ENCODE data around the gene SMIM10L1.

The SMIM10L1 gene

GRCh38 chr12:11178250-11178649, 7.3 kb downstream of the SMIM10L1 start:
- H3K9ac ChIP-seq (ENCODE audit: low read depth in 1 of 2, low read length in 2 of 2): no peak overlapping the region
- peaks cover 0 to 3% of the 10 kb centered on the region in 2 donors for H3K4me1 ChIP-seq (ENCODE audit: control insufficient read depth in 1 of 2, insufficient read depth in 2 of 2, low read length in 2 of 2)
- no peaks in the 10 kb centered on the region for H3K9me3 ChIP-seq (ENCODE audit: control insufficient read depth in 1 of 2, low read length in 2 of 2)
- H3K27ac ChIP-seq (ENCODE audit: low read depth, low read length): no peak overlapping the region
- H3K27me3 ChIP-seq (ENCODE audit: control insufficient read depth in 1 of 2, insufficient read depth in 2 of 2, low read length in 2 of 2): no peaks in the 10 kb centered on the region
- no peak overlapping the region for H3K4me3 ChIP-seq (ENCODE audit: low read depth in 1 of 2, low read length in 2 of 2)
- H3K36me3 ChIP-seq (ENCODE audit: control insufficient read depth in 1 of 2, insufficient read depth in 2 of 2, low read length in 2 of 2): no peaks in the 10 kb centered on the region

- Histone ChIP-seq H3K9ac (ENCODE audit: low read depth in 1 of 2, low read length in 2 of 2) (no peak overlapping the region), H3K9me3 (ENCODE audit: control insufficient read depth in 1 of 2, low read length in 2 of 2) (no peaks in the 10 kb centered on the region), H3K27ac (ENCODE audit: low read depth, low read length) (no peak overlapping the region), H3K4me3 (ENCODE audit: low read depth in 1 of 2, low read length in 2 of 2) (no peak overlapping the region), H3K4me1 (ENCODE audit: control insufficient read depth in 1 of 2, insufficient read depth in 2 of 2, low read length in 2 of 2) (no peaks in the 10 kb centered on the region), H3K27me3 (ENCODE audit: control insufficient read depth in 1 of 2, insufficient read depth in 2 of 2, low read length in 2 of 2) (no peaks in the 10 kb centered on the region), H3K36me3 (ENCODE audit: control insufficient read depth in 1 of 2, insufficient read depth in 2 of 2, low read length in 2 of 2) (no peaks in the 10 kb centered on the region)
Observed at GRCh38 chr12:11182529-11182928, 11.5 kb downstream of the SMIM10L1 start.

- no peaks in the 10 kb centered on the region for H3K27me3 ChIP-seq (ENCODE audit: control insufficient read depth in 1 of 2, insufficient read depth in 2 of 2, low read length in 2 of 2)
- H3K36me3 ChIP-seq (ENCODE audit: control insufficient read depth in 1 of 2, insufficient read depth in 2 of 2, low read length in 2 of 2): no peaks in the 10 kb centered on the region
- no peaks in the 10 kb centered on the region for H3K4me1 ChIP-seq (ENCODE audit: control insufficient read depth in 1 of 2, insufficient read depth in 2 of 2, low read length in 2 of 2)
- H3K27ac ChIP-seq (ENCODE audit: low read depth, low read length): no peak overlapping the region
- H3K4me3 ChIP-seq (ENCODE audit: low read depth in 1 of 2, low read length in 2 of 2): no peak overlapping the region
- no peaks in the 10 kb centered on the region for H3K9me3 ChIP-seq (ENCODE audit: control insufficient read depth in 1 of 2, low read length in 2 of 2)
- no peak overlapping the region for H3K9ac ChIP-seq (ENCODE audit: low read depth in 1 of 2, low read length in 2 of 2)
Observed at GRCh38 chr12:11183011-11183410, 12.0 kb downstream of the SMIM10L1 start.

GRCh38 chr12:11186837-11187236, 15.8 kb downstream of the SMIM10L1 start, which contains the start of gene TAS2R42:
Gene TAS2R42, minus strand, starts transcription at chr12:11186937. Its CDS starts 0 bp downstream, at chr12:11186937.
- H3K27me3 ChIP-seq (ENCODE audit: control insufficient read depth in 1 of 2, insufficient read depth in 2 of 2, low read length in 2 of 2): no peaks in the 10 kb centered on the region
- H3K27ac ChIP-seq (ENCODE audit: low read depth, low read length): no peak within 1 kb of the TSS
- H3K36me3 ChIP-seq (ENCODE audit: control insufficient read depth in 1 of 2, insufficient read depth in 2 of 2, low read length in 2 of 2): no peaks in the 10 kb centered on the region
- H3K4me3 ChIP-seq (ENCODE audit: low read depth in 1 of 2, low read length in 2 of 2): no peak within 1 kb of the TSS
- H3K9me3 ChIP-seq (ENCODE audit: control insufficient read depth in 1 of 2, low read length in 2 of 2): no peaks in the 10 kb centered on the region
- no peak within 1 kb of the TSS for H3K9ac ChIP-seq (ENCODE audit: low read depth in 1 of 2, low read length in 2 of 2)
- H3K4me1 ChIP-seq (ENCODE audit: control insufficient read depth in 1 of 2, insufficient read depth in 2 of 2, low read length in 2 of 2): no peaks in the 10 kb centered on the region

GRCh38 chr12:11202811-11203210, 31.8 kb downstream of the SMIM10L1 start:
- Histone ChIP-seq H3K27me3 (ENCODE audit: control insufficient read depth in 1 of 2, insufficient read depth in 2 of 2, low read length in 2 of 2) (no peaks in the 10 kb centered on the region), H3K27ac (ENCODE audit: low read depth, low read length) (no peak overlapping the region), H3K36me3 (ENCODE audit: control insufficient read depth in 1 of 2, insufficient read depth in 2 of 2, low read length in 2 of 2) (no peaks in the 10 kb centered on the region), H3K4me1 (ENCODE audit: control insufficient read depth in 1 of 2, insufficient read depth in 2 of 2, low read length in 2 of 2) (no peaks in the 10 kb centered on the region), H3K9me3 (ENCODE audit: control insufficient read depth in 1 of 2, low read length in 2 of 2) (no peaks in the 10 kb centered on the region), H3K4me3 (ENCODE audit: low read depth in 1 of 2, low read length in 2 of 2) (no peak overlapping the region), H3K9ac (ENCODE audit: low read depth in 1 of 2, low read length in 2 of 2) (no peak overlapping the region)

- Histone ChIP-seq H3K4me1 (ENCODE audit: control insufficient read depth in 1 of 2, insufficient read depth in 2 of 2, low read length in 2 of 2) (no peaks in the 10 kb centered on the region), H3K27me3 (ENCODE audit: control insufficient read depth in 1 of 2, insufficient read depth in 2 of 2, low read length in 2 of 2) (no peaks in the 10 kb centered on the region), H3K36me3 (ENCODE audit: control insufficient read depth in 1 of 2, insufficient read depth in 2 of 2, low read length in 2 of 2) (no peaks in the 10 kb centered on the region), H3K9ac (ENCODE audit: low read depth in 1 of 2, low read length in 2 of 2) (no peak overlapping the region), H3K9me3 (ENCODE audit: control insufficient read depth in 1 of 2, low read length in 2 of 2) (no peaks in the 10 kb centered on the region), H3K27ac (ENCODE audit: low read depth, low read length) (no peak overlapping the region), H3K4me3 (ENCODE audit: low read depth in 1 of 2, low read length in 2 of 2) (no peak overlapping the region)
Observed at GRCh38 chr12:11204173-11204572, 33.2 kb downstream of the SMIM10L1 start.

- Histone ChIP-seq H3K27me3 (ENCODE audit: control insufficient read depth in 1 of 2, insufficient read depth in 2 of 2, low read length in 2 of 2) (no peaks in the 10 kb centered on the region), H3K36me3 (ENCODE audit: control insufficient read depth in 1 of 2, insufficient read depth in 2 of 2, low read length in 2 of 2) (no peaks in the 10 kb centered on the region), H3K27ac (ENCODE audit: low read depth, low read length) (no peak overlapping the region), H3K4me3 (ENCODE audit: low read depth in 1 of 2, low read length in 2 of 2) (no peak overlapping the region), H3K9me3 (ENCODE audit: control insufficient read depth in 1 of 2, low read length in 2 of 2) (no peaks in the 10 kb centered on the region), H3K4me1 (ENCODE audit: control insufficient read depth in 1 of 2, insufficient read depth in 2 of 2, low read length in 2 of 2) (no peaks in the 10 kb centered on the region), H3K9ac (ENCODE audit: low read depth in 1 of 2, low read length in 2 of 2) (no peak overlapping the region)
Observed at GRCh38 chr12:11209113-11209512, 38.1 kb downstream of the SMIM10L1 start.
